SW480 (cell line): ENCODE measurements around the gene LEKR1.
"Not testable (repeated sequence)": the region's sequence is repeated elsewhere in the genome, so short reads cannot be mapped to it uniquely, and the experiment has no call there.

Experiments used
- DNase-seq: peaks from one replicate; pipeline ENCODE4 v3.0.0-alpha.2; 2016; ENCODE audit warnings: low spot score

Gene LEKR1

GRCh38 chr3:156906275-156906674 lies 80.1 kb downstream of the LEKR1 start:
- DNase-seq, result no peak

GRCh38 chr3:156908398-156908797 lies 82.2 kb downstream of the LEKR1 start:
- DNase-seq, result no peak

GRCh38 chr3:156910022-156910421 lies 83.9 kb downstream of the LEKR1 start:
- no peak for DNase-seq

GRCh38 chr3:156910831-156911230 lies 84.7 kb downstream of the LEKR1 start:
- not testable (repeated sequence) for DNase-seq

GRCh38 chr3:156914300-156914699 lies 88.1 kb downstream of the LEKR1 start:
- not testable (repeated sequence) for DNase-seq

GRCh38 chr3:156915372-156915771 lies 89.2 kb downstream of the LEKR1 start:
- no peak for DNase-seq

- DNase-seq, result no peak
Measured at GRCh38 chr3:156918746-156919145, 92.6 kb downstream of the LEKR1 start.

GRCh38 chr3:156919818-156920217 lies 93.7 kb downstream of the LEKR1 start:
- no peak for DNase-seq

- no peak for DNase-seq
Measured at GRCh38 chr3:156920399-156920798, 94.2 kb downstream of the LEKR1 start.

- DNase-seq, result no peak
Measured at GRCh38 chr3:156923349-156923748, 97.2 kb downstream of the LEKR1 start.

GRCh38 chr3:156938724-156939123 lies 112.6 kb downstream of the LEKR1 start:
- no peak for DNase-seq

GRCh38 chr3:156939315-156939714 lies 113.2 kb downstream of the LEKR1 start:
- DNase-seq, result no peak

GRCh38 chr3:156941311-156941710 lies 115.2 kb downstream of the LEKR1 start:
- no peak for DNase-seq

- no peak for DNase-seq
Measured at GRCh38 chr3:156948402-156949210, 122.5 kb downstream of the LEKR1 start.

GRCh38 chr3:156952011-156952410 lies 125.9 kb downstream of the LEKR1 start:
- no peak for DNase-seq

GRCh38 chr3:156957715-156958114 lies 131.6 kb downstream of the LEKR1 start:
- no peak for DNase-seq

GRCh38 chr3:156963096-156963495 lies 136.9 kb downstream of the LEKR1 start:
- DNase-seq, result no peak

- DNase-seq, result no peak
Measured at GRCh38 chr3:156964577-156964976, 138.4 kb downstream of the LEKR1 start.

GRCh38 chr3:156966349-156966748 lies 140.2 kb downstream of the LEKR1 start:
- not testable (repeated sequence) for DNase-seq

GRCh38 chr3:156973954-156974353 lies 147.8 kb downstream of the LEKR1 start:
- no peak for DNase-seq

- DNase-seq, result no peak
Measured at GRCh38 chr3:156974931-156975330, 148.8 kb downstream of the LEKR1 start.

- no peak for DNase-seq
Measured at GRCh38 chr3:156975721-156976120, 149.6 kb downstream of the LEKR1 start.

GRCh38 chr3:156976933-156977332 lies 150.8 kb downstream of the LEKR1 start:
- DNase-seq, result no peak

- no peak for DNase-seq
Measured at GRCh38 chr3:156978481-156978961, 152.4 kb downstream of the LEKR1 start.
